Tibial nerve (tissue), 4 donors: ENCODE measurements around the gene KRTAP12-2. TPM values are rescaled to one million over a fixed set of nuclear protein-coding genes. Genes with fewer than 3 reads are reported as not detected.
"Not testable (repeated sequence)": the region's sequence is repeated elsewhere in the genome, so short reads cannot be mapped to it uniquely, and the experiment has no call there.

ENCODE experiments used
- DNase-seq, 2 donors: peaks; one replicate each; pipeline ENCODE4 v3.0.0-alpha.2; 2019; ENCODE audit warnings: low spot score in 2 of 2
- H3K27ac ChIP-seq, 4 donors: fragments of 200-600 bp; sonication (generic) in 3 of 4; one replicate each; pipeline ENCODE4 v1.5.1; 2017 to 2019; ENCODE audit warnings: mild to moderate bottlenecking in 1 of 4
- H3K27me3 ChIP-seq, 2 donors: fragments of 200-600 bp; sonication (generic) in 1 of 2; one replicate each; pipeline versions ENCODE4 v1.5.1 to v1.6.0; 2017 to 2019
- H3K36me3 ChIP-seq, 3 donors: fragments of 200-600 bp; sonication (generic); one replicate each; pipeline ENCODE4 v1.5.1; 2018 to 2019
- H3K4me1 ChIP-seq, 4 donors: fragments of 200-600 bp; sonication (generic) in 3 of 4; one replicate each; pipeline ENCODE4 v1.5.1; 2017 to 2019
- H3K4me3 ChIP-seq, 4 donors: fragments of 200-600 bp; sonication (generic) in 3 of 4; one replicate each; pipeline ENCODE4 v1.5.1; 2017 to 2019; ENCODE audit warnings: mild to moderate bottlenecking in 1 of 4, moderate library complexity in 1 of 4
- H3K9me3 ChIP-seq, 4 donors: fragments of 200-600 bp; sonication (generic) in 3 of 4; one replicate each; pipeline ENCODE4 v1.5.1; 2017 to 2019
- EP300 ChIP-seq, 2 donors: sonication (generic); formaldehyde crosslinking; IDR thresholded peaks; one replicate each; pipeline ENCODE4 v1.6.1; 2017; ENCODE audit warnings: antibody characterized with exemption in 2 of 2, mild to moderate bottlenecking in 1 of 2
- POLR2A ChIP-seq, 2 donors: fragments of 450-650 bp; IDR thresholded peaks; one replicate each; pipeline ENCODE4 v1.6.1; 2017; ENCODE audit warnings: antibody characterized with exemption in 2 of 2, mild to moderate bottlenecking in 2 of 2, moderate library complexity in 2 of 2
- WGBS, 2 donors: methylation state at CpG; one replicate each; pipeline ENCODE4 v1.1.5; 2018; 5-methylcytosine and 5-hydroxymethylcytosine counted together
- total RNA-seq, 4 donors: library from RNA; depleted of rRNA; stranded (reverse); fragments of >200 nt; gene quantifications; one replicate each; pipeline ENCODE4 v1.1.0, GENCODE V29; 2016
- TF ChIP-seq, protein P1 (sequence below), 5 experiments: fragments of 200-600 bp in 3 of 5; fragments of 450-650 bp in 2 of 5; sonication (generic) in 3 of 5; IDR thresholded peaks; one replicate each; pipeline ENCODE4 v1.5.1; 2016 to 2019; ENCODE audit warnings: antibody characterized with exemption in 5 of 5, mild to moderate bottlenecking in 3 of 5, moderate library complexity in 2 of 5

KRTAP12-2 gene
- total RNA-seq, 4 donors from 2014 or later: not detected

DNA sequence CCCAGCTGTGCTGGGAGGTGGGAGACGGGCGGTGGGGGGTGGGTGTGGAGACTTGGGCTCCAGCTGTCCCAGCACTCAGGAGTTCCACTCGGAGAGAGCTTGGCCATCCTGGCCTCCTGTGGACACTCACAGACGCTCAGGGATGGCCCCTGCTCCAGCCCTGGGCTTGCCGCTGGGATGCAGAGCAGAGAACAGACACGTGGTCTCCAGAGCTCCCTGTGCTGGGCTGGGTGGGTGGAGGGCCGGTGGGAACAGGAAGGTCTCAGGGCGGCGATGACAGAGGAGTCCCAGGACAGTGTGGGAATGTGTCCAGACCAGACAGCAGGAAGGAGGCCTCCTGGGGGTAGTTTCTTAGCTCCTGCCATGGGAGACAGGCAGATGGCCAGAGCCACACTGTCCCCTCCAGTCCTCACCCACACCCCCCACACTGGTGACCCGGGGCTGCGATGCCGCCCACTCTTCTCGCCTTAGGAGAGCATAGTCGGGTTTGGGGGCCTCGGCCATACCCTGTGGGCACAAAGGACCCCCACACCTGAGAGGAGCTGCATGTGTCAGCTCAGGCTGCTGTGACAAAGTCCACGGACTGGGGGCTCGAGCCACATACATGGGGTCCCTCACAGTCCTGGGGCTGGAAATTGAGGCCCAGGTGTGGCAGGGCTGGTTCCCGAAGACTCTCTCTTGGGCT is 37.9 kb downstream of the KRTAP12-2 start:
- 59 to 68% methylated on average over 14 to 18 of the region's 18 CpGs for WGBS, 2 donors
- Histone ChIP-seq H3K27me3 (peaks cover 0 to 15% of the 10 kb centered on the region in 2 donors), H3K9me3 (peaks cover 0 to 56% (median 9%) of the 10 kb centered on the region in 4 donors), H3K4me3 (no peak overlapping the region), H3K4me1 (no peaks in the 10 kb centered on the region), H3K36me3 (no peaks in the 10 kb centered on the region), H3K27ac (no peak overlapping the region)
- no peak for DNase-seq
- TF ChIP-seq, protein P1, sequence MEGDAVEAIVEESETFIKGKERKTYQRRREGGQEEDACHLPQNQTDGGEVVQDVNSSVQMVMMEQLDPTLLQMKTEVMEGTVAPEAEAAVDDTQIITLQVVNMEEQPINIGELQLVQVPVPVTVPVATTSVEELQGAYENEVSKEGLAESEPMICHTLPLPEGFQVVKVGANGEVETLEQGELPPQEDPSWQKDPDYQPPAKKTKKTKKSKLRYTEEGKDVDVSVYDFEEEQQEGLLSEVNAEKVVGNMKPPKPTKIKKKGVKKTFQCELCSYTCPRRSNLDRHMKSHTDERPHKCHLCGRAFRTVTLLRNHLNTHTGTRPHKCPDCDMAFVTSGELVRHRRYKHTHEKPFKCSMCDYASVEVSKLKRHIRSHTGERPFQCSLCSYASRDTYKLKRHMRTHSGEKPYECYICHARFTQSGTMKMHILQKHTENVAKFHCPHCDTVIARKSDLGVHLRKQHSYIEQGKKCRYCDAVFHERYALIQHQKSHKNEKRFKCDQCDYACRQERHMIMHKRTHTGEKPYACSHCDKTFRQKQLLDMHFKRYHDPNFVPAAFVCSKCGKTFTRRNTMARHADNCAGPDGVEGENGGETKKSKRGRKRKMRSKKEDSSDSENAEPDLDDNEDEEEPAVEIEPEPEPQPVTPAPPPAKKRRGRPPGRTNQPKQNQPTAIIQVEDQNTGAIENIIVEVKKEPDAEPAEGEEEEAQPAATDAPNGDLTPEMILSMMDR (IDR thresholded peaks at IDR 0.05): no peak
- TF ChIP-seq EP300 (IDR thresholded peaks at IDR 0.05) (no peak), POLR2A (IDR thresholded peaks at IDR 0.05) (no peak)

DNA sequence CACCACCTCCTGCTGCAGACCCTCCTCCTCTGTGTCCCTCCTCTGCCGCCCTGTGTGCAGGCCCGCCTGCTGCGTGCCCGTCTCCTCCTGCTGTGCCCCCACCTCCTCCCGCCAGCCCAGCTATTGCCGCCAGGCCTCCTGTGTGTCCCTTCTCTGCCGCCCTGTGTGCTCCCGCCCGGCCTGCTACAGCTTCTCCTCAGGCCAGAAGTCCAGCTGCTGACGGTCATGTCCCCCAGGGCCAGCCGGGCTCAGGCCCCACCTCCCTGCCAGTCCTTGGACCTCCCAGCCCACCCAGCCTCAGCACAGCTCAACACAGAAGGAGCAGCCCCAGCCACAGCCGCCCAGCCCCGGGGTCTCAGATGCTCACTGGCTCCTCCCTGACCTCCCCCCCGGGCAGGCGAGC is 38.9 kb downstream of the KRTAP12-2 start:
- WGBS, 2 donors: 23 to 41% methylated on average over 10 to 12 of the region's 15 CpGs
- H3K27me3 ChIP-seq: peaks cover 0 to 15% of the 10 kb centered on the region in 2 donors

DNA sequence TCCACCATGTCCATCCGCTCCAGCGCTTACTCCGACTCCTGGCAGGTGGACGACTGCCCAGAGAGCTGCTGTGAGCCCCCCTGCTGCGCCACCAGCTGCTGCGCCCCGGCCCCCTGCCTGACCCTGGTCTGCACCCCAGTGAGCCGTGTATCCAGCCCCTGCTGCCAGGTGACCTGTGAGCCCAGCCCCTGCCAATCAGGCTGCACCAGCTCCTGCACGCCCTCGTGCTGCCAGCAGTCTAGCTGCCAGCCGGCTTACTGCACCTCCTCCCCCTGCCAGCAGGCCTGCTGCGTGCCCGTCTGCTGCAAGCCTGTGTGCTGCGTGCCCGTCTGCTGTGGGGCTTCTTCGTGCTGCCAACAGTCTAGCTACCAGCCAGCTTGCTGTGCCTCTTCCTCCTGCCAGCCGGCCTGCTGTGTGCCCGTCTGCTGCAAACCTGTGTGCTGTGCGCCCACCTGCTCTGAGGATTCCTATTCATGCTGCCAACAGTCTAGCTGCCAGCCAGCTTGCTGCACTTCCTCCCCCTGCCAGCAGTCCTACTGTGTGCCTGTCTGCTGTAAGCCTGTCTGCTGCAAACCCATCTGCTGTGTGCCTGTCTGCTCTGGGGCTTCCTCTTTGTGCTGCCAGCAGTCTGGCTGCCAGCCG is 39.4 kb downstream of the KRTAP12-2 start:
- H3K27me3 ChIP-seq: peaks cover 0 to 15% of the 10 kb centered on the region in 2 donors
- 78 to 86% methylated on average over 14 to 16 of the region's 20 CpGs for WGBS, 2 donors
- H3K27ac ChIP-seq, H3K4me3 ChIP-seq, H3K36me3 ChIP-seq, H3K4me1 ChIP-seq, DNase-seq: not testable (repeated sequence)
- peaks cover 0 to 63% (median 11%) of the 10 kb centered on the region in 4 donors for H3K9me3 ChIP-seq

More for the DNA sequence above, 38.9 kb downstream of the KRTAP12-2 start:
- peaks cover 0 to 63% (median 12%) of the 10 kb centered on the region in 4 donors for H3K9me3 ChIP-seq
- not testable (repeated sequence) for H3K27ac ChIP-seq, H3K4me3 ChIP-seq, DNase-seq, H3K36me3 ChIP-seq, H3K4me1 ChIP-seq

DNA sequence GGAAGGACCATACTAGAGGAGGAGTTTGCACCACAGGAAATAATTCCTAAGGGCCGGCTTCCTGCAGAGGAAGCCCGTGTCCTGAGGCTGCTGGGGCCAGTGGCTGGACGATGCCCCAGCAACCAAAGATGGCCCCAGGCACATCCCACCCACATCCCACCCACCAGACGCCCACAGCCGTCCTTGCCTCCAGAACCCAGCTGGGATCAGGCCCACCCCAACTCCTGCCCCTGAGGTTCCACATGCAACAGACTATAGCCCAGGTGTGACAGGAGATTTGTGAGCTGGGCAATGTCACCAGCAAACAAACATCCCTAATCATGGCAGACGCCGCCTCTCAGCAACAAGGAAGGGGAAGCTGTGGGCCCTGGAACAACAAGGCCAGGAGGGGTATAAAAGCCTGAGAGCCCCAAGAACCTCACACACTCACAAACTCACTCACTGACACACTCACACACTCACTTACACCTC is 40.0 kb downstream of the KRTAP12-2 start, which contains the start of gene KRTAP10-9:
TSS of gene KRTAP10-9 (plus strand) at position 421 of the 471 bp plus-strand sequence. CDS start 79 bp downstream, outside the sequence.
- peaks cover 0 to 15% of the 10 kb centered on the region in 2 donors for H3K27me3 ChIP-seq
- TF ChIP-seq, protein P1 (IDR thresholded peaks at IDR 0.05): no peak
- no peak for TF ChIP-seq EP300 (IDR thresholded peaks at IDR 0.05)
- no peak for TF ChIP-seq POLR2A (IDR thresholded peaks at IDR 0.05)
- H3K4me1 ChIP-seq: no peaks in the 10 kb centered on the region
- 56 to 100% methylated on average over 2 to 7 of the region's 7 CpGs for WGBS, 2 donors
- DNase-seq: no peak
- peaks cover 0 to 63% (median 10%) of the 10 kb centered on the region in 4 donors for H3K9me3 ChIP-seq
- H3K36me3 ChIP-seq: no peaks in the 10 kb centered on the region
- H3K4me3 ChIP-seq: no peak within 1 kb of the TSS
- H3K27ac ChIP-seq: no peak within 1 kb of the TSS

DNA sequence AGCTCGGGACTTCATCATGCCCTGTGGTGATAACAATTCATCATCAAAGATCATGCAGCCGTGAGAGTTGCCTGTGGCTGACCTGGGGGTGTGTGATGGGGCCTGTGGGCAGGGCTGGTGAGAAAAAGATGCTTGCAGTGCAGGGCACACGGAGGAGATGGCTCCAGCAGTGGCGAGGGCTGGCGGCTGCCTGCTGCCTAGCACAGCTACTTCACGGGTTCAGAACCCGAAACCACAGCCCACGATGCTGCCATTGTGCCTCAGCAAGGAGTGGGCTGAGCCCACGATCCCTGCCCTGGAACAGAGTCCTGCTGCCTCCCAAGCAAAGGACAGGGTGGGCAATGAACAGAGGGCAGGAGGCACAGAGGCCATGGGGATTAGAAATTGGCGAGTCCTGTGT is 40.5 kb downstream of the KRTAP12-2 start:
- no peak overlapping the region for H3K27ac ChIP-seq
- no peaks in the 10 kb centered on the region for H3K4me1 ChIP-seq
- peaks cover 0 to 60% (median 7%) of the 10 kb centered on the region in 4 donors for H3K9me3 ChIP-seq
- WGBS, 2 donors: 75 to 84% methylated on average over 10 of the region's 10 CpGs
- no peaks in the 10 kb centered on the region for H3K36me3 ChIP-seq
- DNase-seq: no peak
- H3K27me3 ChIP-seq: peaks cover 0 to 15% of the 10 kb centered on the region in 2 donors
- TF ChIP-seq, protein P1 (IDR thresholded peaks at IDR 0.05): no peak
- TF ChIP-seq EP300 (IDR thresholded peaks at IDR 0.05): no peak
- TF ChIP-seq POLR2A (IDR thresholded peaks at IDR 0.05): no peak
- H3K4me3 ChIP-seq: no peak overlapping the region

DNA sequence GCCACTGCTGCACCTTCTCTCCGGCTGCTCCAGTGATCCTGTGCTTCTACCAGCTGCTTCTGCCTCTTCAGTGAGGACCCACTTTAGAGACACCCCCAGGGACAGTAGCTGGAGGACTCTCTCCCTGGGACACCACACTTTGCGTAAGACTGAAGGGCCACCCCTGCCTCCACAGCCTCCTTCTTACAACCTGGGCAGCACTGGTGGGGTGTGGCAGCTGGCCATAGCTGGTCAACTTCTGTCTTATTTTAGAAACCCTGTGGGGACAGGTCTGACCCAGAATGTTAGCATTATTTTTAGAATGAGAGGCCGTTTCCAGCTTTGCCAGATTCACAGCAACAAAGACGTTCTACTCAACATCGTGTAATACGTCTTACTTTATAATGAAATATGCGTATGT is 41.0 kb downstream of the KRTAP12-2 start:
- Histone ChIP-seq H3K27ac (no peak overlapping the region), H3K9me3 (peaks cover 0 to 55% (median 7%) of the 10 kb centered on the region in 4 donors), H3K4me1 (no peaks in the 10 kb centered on the region), H3K27me3 (peaks cover 0 to 15% of the 10 kb centered on the region in 2 donors), H3K36me3 (no peaks in the 10 kb centered on the region), H3K4me3 (no peak overlapping the region)
- no peak for DNase-seq
- WGBS, 2 donors: 85 to 89% methylated on average over 7 of the region's 7 CpGs
- TF ChIP-seq POLR2A (IDR thresholded peaks at IDR 0.05) (no peak), EP300 (IDR thresholded peaks at IDR 0.05) (no peak)
- TF ChIP-seq, protein P1 (IDR thresholded peaks at IDR 0.05): no peak
